LNCAP (cell line): ENCODE results near the gene NELFE.

Experiments used
- CTCF ChIP-seq: fragments of 450-650 bp; IDR thresholded peaks from 2 replicates; pipeline ENCODE4 v1.5.1; 2017; ENCODE audit warnings: mild to moderate bottlenecking

The NELFE gene

DNA sequence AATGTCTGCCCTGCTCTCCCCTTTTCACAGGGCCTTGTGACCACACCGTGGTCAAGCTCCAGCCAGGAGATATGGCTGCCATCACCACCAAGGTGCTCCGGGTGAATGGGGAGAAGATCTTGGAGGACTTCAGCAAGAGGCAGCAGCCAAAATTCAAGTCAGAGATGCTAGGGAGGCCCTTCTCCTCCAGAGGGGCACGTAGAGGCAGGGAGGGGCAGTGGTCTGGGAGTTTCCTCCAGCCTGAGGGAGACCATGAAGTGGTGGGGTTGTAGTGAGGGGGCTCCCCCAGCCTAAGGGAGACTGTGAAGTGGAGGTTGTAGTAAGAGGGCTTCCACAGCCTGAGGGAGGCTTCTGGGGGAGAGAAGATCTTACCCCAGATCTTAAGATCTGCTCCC, 9.2 kb upstream of the NELFE start:
- TF ChIP-seq CTCF, result no peak

DNA sequence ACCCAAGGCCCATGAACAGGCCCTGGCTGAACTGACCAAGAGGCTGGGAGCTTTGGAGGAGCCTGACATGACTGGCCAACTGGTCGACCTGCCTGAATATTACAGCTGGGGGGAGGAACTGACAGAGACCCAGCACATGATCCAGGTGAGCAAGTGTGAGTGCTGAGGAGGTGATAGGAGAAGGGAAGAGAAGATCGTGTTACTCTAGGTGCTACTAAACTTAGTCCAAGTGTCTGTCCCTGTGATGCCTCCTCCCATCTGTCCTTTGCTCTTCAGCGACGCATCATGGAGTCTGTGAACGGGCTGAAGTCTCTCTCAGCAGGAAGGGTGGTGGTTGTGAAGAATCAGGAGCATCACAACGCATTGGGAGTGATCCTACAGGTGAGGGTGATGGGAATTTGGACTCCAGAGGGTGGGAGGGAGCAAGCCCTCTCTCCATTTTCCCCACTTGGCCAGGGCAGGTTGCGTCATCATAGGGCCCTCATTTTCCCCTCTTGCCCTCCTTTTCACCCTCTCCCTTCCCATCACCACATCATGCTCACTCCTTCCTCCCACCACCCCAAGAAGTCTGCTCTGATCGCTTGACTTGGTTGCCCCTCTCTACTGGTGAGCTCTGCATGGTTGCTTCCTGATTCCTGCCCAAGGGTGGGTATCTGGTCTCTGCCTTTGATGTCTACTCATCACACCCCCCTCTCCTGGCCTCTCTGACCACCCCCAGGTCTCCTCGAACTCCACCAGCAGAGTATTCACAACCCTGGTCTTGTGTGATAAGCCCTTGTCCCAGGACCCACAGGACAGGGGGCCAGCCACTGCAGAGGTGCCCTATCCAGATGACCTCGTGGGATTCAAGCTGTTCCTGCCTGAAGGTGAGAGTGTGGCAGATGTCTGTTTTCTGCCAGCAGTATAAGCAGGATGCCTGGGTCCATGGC, 8.5 kb upstream of the NELFE start:
- TF ChIP-seq CTCF, result no peak

DNA sequence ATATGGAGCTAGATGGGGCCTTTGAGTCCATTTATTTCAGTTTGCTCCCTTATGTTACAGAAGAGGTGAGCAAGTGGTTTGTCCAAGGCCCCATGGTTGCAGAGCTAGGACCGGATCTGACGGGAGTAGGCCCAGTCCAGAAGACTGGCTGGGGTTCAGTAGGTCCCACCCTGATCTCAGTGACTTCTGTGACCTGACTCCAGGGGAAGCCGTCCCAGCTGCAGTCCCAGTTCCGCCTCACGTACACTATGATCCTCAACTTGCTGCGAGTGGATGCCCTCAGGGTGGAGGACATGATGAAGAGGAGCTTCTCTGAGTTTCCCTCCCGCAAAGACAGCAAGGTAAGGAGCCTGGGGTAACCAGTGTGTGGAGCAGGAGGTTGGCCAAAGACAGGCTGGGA, 7.7 kb upstream of the NELFE start:
- no peak for TF ChIP-seq CTCF

GRCh38 chr6:31965700-31966099, 6.9 kb upstream of the NELFE start:
- TF ChIP-seq CTCF, result no peak

DNA sequence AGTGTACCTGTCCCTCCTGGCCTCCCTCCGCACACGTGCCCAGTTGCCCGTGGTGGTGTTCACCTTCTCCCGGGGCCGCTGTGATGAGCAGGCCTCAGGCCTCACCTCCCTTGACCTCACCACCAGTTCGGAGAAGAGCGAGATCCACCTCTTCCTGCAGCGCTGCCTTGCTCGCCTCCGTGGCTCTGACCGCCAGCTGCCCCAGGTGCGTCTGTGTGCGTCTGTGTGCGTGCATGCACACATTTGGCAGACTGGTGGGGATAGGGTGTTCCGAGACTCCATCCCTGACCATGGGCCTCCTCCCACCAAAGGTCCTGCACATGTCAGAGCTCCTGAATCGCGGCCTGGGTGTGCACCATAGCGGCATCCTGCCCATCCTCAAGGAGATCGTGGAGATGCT, 5.2 kb upstream of the NELFE start:
- no peak for TF ChIP-seq CTCF

DNA sequence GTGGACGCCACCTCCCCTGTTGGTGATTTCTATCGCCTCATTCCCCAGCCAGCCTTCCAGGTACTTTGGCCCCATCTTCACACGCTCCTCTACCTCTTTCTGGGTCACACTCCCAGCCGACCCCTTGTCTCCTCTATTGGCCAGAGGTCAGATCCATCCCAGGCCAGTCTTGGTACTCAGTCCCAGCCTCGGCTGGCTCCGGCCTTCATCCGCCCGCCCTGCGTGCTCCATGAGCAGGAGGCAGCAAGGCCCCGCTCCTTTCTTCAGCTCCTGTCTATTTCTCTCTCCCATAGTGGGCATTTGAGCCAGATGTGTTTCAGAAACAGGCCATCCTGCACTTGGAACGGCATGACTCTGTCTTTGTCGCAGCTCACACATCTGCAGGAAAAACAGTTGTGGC, 2.8 kb upstream of the NELFE start:
- TF ChIP-seq CTCF, result no peak

GRCh38 chr6:31958412-31958740, 395 bp downstream of the NELFE start:
- no peak for TF ChIP-seq CTCF

GRCh38 chr6:31956796-31957195, 2.0 kb downstream of the NELFE start:
- no peak for TF ChIP-seq CTCF
